ENCODE measurements around the gene ADAMTS9.

Gene ADAMTS9

DNA sequence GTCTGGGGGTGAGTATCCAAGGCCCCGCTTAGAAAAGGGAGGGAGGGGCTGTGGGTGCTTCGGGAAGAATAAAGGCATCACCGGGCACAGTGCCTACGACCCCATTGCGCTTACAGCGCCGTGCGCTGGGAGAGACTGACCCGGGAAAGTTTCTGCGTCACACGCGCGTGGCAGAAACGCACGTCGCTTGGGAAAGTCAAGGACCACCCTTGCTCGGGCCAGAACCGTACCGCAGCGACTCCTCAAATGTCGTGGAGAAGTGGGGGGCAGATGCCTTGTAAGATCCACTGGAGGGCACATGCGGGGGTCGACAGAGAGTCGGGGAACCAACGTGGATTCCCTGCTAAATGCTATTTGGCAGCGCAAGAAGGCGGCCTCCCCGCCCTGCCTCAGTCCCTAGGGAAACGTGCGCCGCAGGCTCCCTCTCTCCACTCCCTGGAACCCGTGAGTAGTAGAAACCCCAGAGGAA lies 2.4 kb downstream of the ADAMTS9 start:
- no peak for DNase-seq (ENCODE audit: low read depth in 3 of 3)

- no peak for DNase-seq (ENCODE audit: low read depth in 3 of 3)
These were observed 3.0 kb downstream of the ADAMTS9 start for GRCh38 chr3:64684715-64685261.

- DNase-seq (ENCODE audit: low read depth in 3 of 3) = no peak
These were observed 6.0 kb downstream of the ADAMTS9 start for GRCh38 chr3:64681827-64682226.

GRCh38 chr3:64681015-64681414 lies 6.8 kb downstream of the ADAMTS9 start:
- no peak for DNase-seq (ENCODE audit: low read depth in 3 of 3)

DNA sequence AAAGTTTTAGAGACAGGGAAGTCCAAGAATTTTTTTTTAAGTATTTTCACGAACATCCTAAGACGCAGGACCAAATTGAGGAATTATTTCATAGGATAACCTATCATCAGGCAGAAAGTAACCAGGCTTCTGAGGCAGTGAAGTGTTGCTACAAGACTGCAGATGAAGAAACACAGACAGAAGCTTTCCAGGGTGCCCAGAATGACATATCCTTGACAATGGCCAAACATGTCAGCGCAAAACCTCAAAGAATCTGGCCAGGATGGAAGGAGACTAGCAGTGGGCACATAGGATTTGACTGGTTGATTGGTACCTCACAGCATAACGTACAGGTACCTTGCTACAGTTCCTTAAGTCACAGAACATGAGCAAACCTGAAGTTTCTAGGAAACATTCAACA lies 7.5 kb downstream of the ADAMTS9 start:
- no peak for DNase-seq (ENCODE audit: low read depth in 3 of 3)

DNA sequence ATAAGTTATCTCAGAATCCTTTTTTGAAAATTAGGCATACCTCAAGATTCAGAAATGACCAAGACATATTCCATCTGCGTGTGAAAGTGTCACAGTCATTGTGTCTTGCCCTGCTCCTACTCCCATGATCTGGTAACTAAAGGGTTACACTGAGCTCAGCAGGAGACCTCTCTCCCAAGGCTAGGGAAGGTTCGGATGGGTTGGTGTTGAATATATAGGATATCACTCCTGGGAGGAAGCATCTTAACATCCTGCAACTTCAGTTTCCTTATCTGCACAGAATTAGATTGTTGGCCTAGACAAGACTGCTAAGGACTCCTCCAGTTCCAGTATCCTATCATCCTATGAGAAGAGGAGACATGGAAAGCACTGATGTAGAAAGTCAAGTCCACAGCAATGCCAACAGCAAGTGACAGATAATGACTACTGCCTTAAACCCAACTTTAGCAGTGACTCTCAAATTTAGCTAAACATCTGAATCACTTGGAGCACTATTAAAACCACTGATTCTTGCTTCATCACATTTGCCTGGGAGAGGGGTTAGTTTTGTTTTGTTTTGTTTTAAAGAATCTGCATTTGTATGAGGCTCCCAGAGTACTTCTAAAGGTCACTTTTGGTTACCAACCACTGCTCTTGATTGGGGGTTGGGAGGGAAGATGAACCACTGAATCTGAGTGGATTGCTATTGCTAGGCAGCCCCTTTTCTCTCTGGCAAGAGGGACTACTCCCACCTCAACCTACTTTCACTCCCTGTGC lies 9.7 kb downstream of the ADAMTS9 start:
- no peak for DNase-seq (ENCODE audit: low read depth in 3 of 3)

- DNase-seq (ENCODE audit: low read depth in 3 of 3) = no peak
These were observed 11.0 kb downstream of the ADAMTS9 start for GRCh38 chr3:64676831-64677230.

DNA sequence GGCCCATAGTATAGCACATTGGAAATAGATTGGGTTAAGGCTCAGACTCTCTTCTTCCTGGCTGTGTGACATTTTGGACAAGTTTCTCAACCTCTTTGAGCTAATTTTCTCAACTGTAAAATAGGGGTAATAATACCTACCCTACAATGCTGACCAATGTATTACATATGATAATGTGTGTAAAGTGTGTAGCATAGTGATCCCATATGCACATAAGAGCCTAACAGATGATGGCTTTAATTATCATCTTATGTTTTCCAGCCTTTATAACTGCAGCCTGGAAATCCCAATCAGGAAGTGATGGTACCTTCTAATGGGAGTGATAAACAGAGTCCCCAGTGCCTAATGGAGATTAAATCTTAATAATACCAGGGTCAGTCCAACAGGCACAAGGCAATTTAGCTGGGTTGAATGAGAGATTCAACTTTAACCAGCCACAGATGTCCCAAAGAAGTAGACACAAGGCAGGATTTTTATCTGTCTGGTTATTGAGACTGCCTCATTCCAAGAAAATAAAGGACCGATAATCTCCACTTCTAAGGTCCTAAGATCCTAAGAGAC lies 12.0 kb downstream of the ADAMTS9 start:
- DNase-seq (ENCODE audit: low read depth in 3 of 3) = no peak

GRCh38 chr3:64674591-64675076 lies 13.2 kb downstream of the ADAMTS9 start:
- no peak for DNase-seq (ENCODE audit: low read depth in 3 of 3)

- DNase-seq (ENCODE audit: low read depth in 3 of 3) = no peak
These were observed 14.6 kb downstream of the ADAMTS9 start for GRCh38 chr3:64673159-64673715.

- no peak for DNase-seq (ENCODE audit: low read depth in 3 of 3)
These were observed 19.0 kb downstream of the ADAMTS9 start for GRCh38 chr3:64668582-64669510.

DNA sequence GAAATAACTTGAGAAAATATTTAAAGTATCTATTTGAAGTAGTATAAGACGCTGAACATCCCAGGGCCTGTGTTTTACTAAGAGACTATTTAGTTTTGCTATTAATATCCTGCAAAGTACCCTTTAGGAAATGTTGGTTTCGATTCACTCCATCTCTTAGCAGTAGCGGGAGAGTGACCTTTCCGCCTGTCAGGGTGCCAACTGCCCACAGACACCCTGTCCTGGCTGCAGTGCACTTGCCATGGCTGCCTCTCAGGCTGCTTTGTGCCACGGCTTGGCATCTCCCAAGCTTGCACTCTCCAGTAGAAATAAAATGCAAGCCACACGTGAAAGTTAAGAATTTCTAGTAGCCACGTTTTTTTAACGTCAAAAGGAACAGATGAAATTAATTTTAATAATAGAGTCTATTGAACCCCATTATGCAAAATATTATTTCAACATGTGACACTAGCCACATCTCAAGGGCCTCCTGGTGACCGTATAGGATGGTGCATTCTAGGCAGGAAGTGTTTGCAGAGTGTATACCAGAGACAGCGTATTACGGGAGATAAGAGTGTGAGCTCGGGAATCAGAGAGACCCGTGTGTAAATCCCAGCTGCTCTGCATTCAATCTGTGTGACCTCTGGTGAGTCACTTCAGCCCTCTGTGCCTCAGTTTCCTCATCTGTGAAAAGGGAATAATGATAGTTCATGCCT lies 19.8 kb downstream of the ADAMTS9 start:
- no peak for DNase-seq (ENCODE audit: low read depth in 3 of 3)

GRCh38 chr3:64667138-64667537 lies 20.7 kb downstream of the ADAMTS9 start:
- no peak for DNase-seq (ENCODE audit: low read depth in 3 of 3)

GRCh38 chr3:64666171-64666588 lies 21.6 kb downstream of the ADAMTS9 start:
- no peak for DNase-seq (ENCODE audit: low read depth in 3 of 3)

GRCh38 chr3:64664397-64664796 lies 23.4 kb downstream of the ADAMTS9 start:
- DNase-seq (ENCODE audit: low read depth in 3 of 3) = no peak

DNA sequence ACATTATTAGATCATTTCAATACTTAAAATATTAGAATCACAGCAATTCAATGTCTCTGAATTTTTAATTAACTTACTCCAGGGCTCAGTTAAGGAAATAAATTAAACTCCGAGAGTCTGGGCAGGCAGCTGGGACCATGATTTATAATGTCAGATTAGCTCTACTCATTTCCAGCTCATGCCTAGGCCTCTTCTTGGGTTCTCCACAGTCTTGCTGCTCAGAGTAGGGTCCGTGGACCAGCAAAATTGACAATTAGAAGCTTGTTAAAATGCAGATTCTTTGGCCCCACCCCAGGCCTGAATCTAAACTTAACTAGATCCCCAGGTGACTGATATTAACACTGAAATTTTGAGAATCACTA lies 28.2 kb downstream of the ADAMTS9 start:
- DNase-seq (ENCODE audit: low read depth in 3 of 3) = no peak

DNA sequence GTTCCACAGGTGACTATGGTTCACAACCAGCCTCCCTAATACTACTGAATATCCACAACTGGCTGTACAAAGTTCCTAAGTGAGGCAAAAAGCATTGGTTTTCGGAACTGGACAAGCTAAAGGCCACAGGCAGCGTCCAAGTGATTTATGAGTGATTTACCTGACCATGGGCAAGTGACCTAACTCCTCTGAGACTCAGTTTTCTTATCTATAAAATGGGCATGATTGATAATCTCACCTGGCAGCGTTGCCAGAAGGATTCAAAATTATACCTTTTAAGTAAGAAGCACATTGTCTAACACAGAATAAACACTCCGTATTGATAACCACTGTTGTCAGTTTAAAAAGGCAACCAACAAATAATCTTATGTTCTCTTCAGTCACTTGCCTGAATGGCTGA lies 29.8 kb downstream of the ADAMTS9 start:
- no peak for DNase-seq (ENCODE audit: low read depth in 3 of 3)

DNA sequence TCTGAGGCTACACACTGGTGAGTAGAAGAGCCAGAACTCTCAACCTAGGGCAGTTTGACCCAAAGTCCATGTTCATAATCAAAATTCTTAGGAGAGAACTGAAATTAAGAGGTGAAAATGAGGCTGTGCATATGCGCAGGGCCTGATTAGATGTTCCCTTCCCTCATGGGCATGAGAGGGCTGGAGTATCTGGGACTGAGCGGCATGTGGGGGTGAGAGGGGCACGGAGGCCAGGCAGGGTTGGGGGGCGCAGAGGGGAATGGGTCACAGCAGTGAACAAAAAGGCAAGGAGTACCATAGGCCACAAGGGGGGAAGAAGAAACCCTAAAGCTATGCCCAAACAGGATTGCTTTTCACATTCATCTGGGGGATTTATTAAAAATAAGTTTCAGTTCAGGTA lies 31.3 kb downstream of the ADAMTS9 start:
- no peak for DNase-seq (ENCODE audit: low read depth in 3 of 3)

DNA sequence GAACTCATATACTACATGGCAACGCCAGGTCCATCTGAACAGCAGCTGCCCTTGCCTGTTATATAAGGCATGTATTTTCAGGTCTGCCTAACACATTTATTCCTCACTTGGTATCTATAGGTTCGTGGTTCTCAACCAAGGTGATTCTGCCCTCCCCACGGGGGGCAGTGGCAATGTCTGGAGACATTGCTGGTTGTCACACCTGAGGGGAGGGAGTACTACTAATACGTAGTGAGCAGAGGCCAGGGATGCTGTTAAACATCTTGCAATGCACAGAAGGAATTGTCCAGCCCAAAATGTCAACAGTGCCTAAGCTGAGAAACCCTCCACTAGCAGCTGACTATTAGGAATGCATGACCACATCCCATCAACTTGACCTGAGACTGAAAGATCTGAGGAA lies 32.6 kb downstream of the ADAMTS9 start:
- no peak for DNase-seq (ENCODE audit: low read depth in 3 of 3)

DNA sequence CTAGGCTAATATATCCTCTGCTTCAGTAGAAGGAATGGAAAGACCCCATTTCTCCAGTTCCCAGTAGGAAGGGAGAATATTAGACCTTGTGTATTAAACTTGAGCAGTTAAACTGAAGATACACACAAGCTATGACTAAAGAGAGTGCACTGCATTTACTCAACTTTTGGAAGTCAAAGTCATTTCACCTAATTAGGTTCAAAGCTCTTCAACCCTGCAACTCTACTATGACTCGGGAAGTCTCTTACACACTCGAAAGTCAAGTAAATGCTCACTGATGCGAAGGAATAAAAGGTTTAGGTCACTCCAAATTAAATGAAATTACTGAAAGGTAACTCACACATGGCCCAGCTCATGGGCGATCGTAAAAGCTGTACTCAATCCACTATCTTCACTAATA lies 33.8 kb downstream of the ADAMTS9 start:
- no peak for DNase-seq (ENCODE audit: low read depth in 3 of 3)

GRCh38 chr3:64653101-64653500 lies 34.7 kb downstream of the ADAMTS9 start:
- no peak for DNase-seq (ENCODE audit: low read depth in 3 of 3)
